Skin of body (tissue), 2 donors: ENCODE data around the gene ANGPTL2. TPM values are rescaled to one million over a fixed set of nuclear protein-coding genes. Genes with fewer than 3 reads are reported as not detected.

ENCODE experiments used
- DNase-seq: peaks from one replicate; lab custom pipeline; 2025; lab: John Stamatoyannopoulos, UW
- total RNA-seq: library from RNA; depleted of rRNA; stranded (reverse); fragments of >200 nt; gene quantifications from one replicate; pipeline ENCODE4 v1.2.3, GENCODE V29; 2014

ANGPTL2 gene
- total RNA-seq, 1 donor from 2014 or later, result 38.3 TPM

DNA sequence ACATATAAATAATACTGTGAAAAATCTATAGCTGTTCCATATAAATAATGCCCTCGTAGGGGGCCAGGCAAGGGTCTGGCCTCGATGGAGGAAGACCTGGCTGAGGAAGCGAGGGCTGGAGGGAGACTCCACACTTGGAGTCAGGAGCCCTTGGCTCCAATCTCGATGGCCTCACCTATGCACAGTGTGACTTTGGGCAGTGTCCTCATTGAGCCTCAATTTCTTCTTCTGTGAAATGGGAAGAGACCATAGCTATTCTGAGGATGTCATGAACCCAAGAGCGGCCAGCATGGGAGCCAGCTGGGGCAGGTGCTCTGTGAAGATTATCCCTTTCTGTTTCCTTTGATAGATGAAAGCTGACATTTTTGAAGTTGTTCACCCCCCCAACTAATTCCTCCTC lies 24.8 kb downstream of the ANGPTL2 start:
- DNase-seq, result no peak

DNA sequence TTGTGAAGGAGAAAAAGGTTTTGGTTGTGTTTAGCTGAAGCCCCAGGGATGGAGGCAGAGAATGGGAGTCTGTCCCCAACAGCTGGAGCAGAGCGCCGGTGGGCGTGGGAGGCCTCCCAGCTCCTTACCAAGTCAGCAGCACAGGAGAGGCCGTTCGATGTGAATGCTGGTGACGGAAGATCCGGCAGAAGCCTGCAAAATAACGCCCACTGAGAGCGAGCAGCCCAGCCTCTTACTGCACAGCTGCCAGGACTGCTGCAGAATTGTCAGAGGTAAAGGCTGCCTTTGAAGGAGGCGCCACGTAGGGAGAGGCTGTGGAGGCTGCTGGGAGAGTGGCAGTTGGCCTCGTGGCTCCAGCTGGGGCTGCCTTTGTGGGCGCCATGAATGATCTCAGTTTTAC lies 26.2 kb downstream of the ANGPTL2 start:
- no peak for DNase-seq

DNA sequence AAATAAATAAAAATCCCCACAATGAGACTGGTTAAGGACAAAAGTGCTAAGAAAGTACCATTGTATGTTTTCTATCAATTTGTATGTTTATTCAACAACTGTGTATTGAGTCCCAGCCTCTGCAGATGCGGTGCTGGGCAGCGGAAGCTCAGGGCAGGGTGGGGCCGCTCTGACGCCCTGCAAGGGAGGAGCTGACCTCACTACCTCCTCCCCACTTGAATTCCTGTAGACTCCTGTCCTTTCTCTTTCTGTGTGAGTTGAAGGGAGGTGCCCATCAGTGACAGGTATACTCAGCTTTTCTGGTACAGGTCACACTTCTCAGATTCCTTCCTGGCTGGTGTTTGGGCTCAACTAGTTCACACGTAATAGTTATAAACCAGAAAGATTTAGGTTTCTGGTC lies 27.0 kb downstream of the ANGPTL2 start:
- no peak for DNase-seq

DNA sequence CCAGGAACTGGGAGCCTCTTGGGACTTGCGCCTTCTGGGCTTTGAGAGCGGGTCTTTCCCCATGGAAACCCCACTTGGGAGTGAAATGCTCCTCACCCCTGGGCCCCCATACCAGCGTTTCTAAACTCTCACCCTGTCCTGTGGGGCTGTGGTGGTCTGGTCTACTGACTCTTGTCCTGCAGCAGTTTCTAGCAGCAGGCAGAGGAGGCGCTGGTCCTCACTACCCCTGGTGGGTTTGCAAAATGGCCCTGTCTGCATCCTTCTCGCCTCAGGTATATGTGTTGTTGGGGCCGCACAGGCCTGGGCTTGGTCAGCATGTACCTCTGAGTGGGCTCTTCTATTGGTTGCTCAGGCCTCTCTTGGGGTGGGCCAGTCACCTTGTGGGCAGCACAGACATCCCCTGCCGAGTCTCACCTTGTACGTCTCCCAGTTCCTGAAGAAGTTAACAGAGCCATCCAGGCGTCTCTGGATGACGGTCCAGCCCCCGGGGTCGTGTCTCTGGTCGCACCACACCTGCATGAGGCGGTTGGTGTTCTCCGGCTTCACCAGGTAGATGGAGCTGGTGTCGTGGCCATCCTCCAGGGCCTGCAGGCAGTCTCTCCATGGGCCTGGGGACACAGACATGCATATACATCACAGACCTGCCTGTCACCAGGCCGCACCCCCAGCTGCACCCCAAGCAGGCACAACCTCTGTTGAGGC lies 29.0 kb downstream of the ANGPTL2 start:
- no peak for DNase-seq

DNA sequence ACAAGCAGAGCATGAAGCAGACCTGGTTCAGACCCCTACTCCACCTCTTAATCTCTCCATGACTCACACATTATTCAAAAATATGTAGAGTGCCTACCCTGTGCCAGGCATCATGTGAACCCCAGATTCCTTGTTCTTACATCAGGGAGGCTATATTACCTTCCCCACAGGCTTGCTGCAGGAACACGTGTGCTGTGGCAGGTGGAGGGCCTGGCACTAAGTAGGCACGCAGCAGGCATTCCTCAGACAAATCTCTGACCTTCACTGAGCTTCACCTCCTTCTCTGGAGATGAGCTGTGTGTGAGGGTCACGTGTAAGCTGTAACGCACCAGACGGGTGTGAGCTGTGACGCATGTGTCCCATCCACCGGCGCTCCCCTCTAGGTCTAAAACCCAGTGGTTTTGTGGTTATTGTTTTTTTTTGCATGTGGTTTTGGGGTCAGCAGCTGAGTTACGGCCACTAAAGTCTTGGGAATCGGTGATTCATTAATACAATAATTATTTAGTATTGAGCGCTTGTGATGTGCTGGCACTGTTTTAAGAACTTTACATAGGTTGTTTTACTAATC lies 30.3 kb downstream of the ANGPTL2 start:
- DNase-seq, result no peak

DNA sequence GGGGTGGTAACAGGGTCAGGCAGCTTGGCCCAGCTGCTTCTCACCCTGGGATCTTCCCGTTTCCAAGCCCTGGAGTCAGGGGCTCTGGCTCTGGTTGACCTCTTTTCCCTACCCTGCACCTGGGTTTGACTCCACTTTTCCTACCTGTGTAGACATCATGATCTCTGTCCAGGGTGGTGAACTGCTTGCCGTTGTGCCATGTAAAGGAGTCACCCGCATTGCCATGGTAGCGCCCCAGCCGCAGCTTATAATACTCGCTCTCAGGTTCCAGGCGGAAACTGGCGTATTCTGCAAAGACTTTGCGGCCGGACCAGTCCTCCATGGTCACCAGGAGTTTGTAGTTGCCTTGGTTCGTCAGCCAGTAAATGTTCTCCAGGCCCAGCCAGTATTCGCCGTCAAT lies 30.9 kb downstream of the ANGPTL2 start:
- no peak for DNase-seq

DNA sequence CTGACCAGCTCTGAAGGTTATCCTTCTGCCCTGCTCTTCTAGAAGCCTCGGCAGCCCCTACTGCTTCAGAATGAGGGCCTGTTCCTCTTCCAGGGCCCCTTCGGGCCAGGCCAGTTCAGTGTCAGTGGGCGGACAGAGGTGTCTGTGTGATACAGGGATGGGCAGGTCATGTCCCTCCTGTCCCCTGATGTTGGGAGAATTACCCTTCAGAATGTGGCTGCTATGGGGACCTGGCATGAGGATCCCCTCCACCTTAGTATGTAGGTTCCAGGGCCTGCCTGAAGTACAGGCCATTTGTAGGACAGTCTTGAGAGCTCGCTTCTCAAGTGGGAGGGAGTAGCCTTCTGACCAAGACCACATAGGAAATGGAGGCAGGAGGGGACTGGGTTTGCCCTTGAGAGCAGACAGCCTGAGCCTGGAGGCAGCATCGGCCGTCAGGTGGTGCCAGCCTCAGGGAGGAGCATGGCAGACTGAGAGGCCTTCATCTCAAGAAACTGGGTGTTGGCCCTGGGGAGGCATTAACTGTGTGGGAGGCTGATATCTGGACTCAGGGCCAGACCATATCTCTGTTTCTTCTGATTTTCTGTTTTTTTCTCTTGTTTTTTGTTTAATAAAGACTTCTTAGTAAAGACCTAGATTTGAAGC lies 32.0 kb downstream of the ANGPTL2 start:
- no peak for DNase-seq

DNA sequence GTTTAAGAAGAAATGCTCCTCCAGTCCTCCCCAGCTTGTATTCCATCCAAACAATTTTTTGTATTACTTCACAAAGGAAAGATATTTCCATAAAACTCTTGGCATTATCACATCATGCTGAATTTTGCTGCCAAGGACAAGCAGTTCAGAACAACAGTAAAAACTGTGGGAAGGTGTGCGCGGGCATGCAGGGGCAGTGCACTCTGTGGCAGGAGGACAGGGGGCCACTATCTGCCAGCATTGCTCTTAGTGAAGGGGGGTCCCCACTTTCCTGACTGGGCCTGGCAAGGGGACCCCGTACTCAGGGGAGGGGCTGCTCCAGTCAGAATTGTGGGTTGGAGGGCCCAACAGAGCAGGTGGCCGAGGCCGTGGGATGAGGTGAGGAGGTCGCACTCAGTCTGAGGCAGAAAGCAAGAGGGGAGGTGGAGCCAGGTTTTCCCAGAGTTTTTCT lies 32.8 kb downstream of the ANGPTL2 start:
- DNase-seq, result peak; percentile 41

DNA sequence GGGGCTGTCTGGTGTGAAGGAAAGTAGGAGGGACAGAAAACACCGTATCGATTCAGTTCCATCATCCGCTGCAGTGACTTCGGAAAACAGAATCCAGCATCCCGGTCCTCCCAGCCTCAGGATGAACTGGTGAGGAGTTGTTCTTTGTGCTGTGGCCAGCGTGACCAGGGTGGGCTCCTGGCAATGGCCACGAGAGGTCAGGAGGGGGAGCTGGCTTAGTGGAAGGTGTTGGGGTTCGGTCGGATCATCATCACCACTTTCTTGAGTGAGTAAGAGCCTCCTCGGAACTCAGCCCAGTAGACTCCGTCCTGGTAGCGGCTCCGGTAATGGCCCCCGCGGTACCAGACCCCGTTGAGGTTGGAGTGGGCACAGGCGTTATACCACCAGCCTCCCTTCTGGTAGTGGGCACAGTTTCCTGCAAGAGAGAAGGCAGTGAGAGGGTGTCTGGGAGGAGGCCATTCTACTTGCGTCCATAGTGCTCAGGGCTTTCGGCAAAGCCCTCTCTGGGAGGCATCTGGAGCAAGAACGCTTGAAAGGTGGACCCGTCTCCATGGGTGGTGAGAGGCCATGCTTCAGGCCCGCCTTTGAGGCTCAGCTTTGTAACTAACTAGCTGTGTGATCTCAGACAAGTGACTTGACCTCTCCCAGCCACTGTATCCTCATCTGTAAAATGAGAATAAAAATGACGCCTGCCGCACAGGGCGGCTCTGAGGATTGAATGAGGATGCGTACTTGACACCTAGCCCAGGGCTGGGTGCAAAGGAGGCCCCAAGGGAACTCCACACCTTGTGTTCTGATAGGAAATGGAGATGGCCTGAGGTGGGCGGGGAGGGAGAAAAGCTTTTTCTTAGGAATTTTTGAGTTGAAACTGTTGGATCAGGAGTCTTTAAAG lies 33.5 kb downstream of the ANGPTL2 start:
- DNase-seq, result no peak

DNA sequence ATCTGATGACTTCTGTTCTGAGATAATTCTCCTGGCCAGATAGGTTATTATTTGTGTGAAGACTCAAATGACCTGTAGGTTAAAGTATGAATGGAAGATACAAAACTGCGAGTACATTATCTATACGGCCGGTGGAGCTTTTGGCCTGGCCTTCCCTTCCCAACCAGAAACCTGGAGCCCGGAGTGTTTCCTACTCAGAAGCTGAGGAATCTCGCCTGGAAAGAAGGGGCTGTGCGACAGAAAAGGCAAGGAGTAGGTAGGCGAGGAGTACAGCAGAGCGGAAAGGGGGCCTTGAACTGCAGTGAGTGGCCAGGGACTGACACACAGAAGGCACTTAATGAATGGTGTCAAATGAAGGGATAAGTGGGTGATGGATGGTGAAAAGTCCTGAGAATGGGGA lies 34.6 kb downstream of the ANGPTL2 start:
- no peak for DNase-seq

DNA sequence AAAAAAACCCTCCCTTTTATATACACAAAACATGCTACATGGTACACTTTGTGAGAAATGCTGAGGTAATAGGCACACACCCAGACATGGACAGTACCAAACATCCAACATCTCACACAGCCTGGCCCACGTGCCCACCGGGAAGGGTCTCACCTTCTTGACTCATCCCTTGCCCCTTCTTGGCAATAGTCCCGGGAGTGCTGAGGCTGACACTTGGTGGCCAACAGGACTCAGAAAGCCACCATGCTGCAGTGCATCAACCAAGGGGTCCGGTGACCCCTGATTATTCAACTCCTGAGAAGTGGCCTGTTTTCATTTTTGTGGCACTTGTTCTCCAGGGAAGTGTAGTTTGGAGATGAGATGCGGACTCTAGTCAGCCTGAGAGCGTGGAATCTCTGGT lies 35.0 kb downstream of the ANGPTL2 start:
- DNase-seq, result no peak

DNA sequence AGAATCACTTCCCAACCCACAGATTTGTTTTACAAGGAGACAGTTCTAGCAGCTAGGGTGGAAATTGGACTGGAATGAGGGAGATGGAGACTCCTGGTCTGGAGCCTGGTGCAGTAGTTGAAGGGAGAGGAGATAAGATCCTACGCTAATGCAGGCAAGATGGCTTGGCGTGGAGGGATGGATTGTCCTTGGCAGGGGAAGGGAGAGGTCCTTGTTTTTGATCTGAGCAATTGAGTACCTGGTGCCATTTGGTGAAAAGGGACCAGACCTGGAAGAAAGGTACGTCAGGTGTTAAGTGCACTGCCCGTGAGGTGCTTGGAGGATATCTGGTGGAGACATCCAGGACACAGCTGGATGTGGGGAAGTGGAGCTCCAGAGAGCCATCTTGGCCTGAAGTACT lies 35.7 kb downstream of the ANGPTL2 start:
- no peak for DNase-seq

DNA sequence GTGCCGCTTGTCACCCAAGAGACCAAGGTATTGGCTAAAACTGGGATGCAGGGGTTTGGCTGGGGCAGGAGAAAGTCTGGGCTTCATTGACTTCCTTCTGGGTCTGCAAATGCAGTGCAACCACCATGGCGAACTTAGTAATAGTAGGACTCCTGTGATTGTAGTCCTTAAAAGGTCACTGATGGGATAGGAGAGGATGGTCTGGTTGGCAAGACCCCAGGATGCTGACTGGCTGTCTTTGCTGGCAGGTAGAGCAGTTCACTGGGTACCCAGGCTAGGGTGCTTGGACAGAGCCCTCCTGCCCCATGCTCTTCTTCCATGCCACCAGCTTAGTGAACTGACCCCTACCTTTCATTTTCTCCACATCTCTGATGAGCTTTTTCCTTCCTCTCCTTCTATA lies 37.2 kb downstream of the ANGPTL2 start:
- DNase-seq, result no peak

DNA sequence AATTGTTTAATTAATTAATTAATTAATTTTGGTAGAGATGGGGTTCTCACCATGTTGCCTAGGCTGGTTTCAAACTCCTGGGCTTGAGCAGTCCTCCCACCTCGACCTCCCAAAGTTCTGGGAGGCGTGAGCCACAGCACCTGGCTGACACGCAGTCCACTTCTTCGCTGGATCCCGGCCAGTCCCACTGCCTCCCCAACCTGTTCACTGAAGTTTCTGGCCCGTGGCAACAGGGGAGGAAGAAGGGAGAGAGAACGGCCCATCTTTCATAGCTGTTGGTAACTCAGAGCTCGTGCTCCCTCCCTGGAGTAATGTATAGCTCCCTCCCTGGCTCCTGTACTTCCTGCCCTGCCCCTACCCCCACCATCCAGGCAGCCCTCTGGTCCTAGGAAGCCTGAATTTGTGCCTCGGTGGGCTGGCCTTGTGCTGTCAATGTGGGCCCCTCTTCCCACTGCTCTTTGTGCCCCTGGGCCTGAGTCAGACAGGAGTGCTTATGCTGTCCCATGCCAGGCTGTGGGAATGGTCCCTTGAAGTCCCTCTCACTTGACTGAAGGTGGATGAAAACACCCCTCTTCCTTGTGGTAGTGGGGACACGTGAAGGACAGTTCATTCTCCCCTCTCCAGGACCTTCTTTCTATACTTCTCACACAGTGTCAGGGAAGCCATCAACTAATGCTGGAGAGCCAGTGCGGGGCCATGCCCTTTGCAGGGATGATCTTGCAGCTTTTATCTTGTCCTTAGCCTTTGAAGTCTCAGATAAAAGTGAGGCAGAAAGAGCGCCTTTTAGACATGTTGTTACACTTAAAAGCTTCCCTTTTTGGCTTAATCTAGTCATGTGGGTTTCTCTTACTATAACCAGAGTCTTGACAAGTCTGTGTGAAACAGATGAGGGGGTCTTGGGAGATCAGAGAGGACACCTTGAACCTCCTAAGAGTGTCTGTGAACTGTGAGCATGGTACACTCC lies 38.1 kb downstream of the ANGPTL2 start:
- no peak for DNase-seq

DNA sequence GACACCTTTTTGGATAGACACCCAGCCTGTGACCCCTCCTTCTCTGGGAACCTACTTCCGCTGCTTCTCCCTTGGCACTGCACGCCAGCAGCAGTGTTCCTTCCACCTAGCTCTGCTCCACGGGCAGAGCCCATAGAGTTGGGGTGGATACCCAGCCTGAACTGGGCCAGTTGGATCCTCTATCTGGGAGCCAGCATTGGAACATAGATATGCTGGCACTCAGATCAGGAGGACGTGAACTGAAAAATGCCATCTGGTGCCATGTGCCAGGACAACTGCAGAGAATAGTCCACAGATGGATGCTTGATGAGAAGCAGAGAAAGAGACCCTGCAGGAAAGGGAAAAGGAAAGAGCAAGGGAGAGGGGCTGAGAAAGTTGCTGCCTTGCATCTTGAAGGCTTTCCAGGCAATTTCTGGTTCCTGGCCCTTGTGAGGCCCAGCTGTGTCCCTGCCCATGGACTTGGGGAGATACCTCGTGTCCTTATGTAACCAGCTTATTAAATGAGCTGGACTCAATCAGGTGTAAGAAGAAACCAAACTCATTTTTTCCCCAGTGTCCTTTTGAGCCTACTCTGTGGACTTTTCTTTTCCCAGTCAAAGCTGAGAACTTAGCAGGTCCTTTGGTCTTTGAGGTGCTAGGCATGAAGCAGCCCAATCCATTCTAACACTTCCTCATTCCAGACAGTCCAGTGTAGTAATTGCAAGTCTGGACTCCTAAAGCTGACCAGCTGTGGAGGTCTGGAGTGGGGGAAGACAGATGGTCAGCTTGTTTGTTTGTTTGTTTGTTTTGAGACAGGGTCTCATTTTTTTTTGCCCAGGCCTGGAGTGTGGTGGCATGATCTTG lies 39.1 kb downstream of the ANGPTL2 start:
- DNase-seq, result no peak

DNA sequence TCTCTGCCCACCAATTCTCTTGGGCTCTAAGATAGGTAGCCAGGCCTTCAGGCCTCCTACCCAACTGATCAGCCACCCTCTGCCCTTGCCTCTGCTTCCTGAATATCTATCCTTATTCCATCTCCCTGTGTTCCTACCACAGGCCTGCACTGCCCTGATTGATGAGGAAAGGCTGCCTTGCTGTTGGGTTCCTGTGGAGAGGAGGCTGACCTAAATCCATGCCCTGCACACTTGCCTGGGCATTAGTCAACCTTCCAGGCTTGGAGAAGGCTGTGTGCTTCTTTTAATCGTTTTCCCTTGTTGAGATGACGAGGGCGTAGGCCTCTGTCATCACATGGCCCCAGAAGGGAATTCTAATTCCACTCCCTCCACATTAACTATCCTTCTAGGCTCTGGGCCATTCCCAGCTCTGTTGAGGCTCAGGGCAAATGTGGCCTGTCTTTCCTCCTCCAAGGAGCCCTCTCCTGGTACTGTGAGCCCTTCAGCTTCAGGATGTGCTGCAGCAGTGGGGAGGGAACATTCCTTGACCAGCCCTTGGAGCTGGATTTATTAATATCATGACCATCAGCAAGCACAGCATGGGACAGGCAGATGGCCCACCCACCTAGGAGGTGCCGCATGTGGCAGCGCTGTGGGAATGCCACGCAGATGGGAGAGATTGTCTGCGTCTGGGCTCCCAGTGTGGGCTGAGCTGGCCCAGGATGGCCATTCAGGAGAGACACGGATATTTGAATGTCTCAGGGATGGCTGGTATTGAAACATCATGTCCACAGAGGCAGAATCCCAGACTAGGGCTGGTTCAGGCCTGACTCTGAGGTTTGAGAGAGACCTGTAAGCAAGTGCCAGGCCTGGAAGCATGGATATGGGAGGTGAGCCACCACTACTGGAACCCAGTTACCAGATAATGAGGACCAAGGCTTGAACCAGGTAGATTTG lies 40.9 kb downstream of the ANGPTL2 start:
- no peak for DNase-seq

DNA sequence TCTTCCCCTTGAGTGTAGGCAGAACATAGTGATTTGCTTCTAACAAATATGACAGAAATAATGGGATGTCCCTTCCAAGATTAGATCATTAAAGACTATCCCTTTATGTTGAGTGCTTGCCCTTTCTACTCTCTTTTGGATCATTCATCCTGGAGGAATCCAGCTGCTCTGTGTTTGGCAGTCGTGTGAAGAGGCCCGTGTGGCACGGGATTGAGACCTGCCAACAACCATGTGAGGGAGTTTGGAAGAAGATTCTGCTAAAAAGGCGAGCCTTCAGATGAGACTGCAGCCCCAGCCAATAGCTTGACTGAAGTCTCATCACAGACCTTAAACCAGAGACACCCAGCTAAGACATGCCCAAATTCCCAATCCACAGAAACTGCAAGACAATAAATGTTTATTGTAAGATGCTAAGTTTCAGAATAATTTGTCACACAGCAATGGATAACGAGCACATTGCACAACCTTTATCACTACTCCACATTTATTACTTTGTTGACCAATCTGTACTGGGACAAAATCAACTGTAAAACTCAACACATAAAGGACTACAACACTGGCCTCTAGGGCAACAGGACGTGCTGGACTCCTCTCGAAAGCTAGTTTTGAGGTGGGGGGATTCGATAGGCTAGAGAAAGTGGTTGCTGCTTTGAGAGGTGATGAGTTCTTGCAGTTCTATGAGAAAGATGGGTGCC lies 42.8 kb downstream of the ANGPTL2 start:
- no peak for DNase-seq

DNA sequence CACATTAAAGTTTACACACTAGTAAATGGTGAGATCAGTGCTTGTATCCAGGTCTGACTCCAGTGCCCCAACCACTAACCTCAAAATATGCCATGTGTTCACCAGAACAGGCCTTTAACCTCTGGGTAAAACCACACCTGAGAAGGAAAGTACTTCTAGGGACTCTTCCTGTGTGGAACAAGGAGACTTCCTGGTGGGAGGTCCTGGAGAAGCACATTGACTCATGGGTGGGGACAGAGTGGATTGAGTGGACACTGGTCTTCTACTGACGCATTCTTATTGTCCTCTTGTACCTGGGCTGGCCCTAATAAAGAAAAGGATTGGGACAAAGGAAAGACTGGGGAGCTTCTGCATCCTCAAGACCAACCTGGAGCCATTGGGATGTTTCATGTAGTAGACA lies 43.4 kb downstream of the ANGPTL2 start:
- DNase-seq, result no peak
